Measurements from ENCODE around the gene TBX1.

- TF ChIP-seq CTCF (IDR thresholded peaks at IDR 0.05) = no peak
- TF ChIP-seq POLR2AphosphoS5 (IDR thresholded peaks at IDR 0.05) = no peak
- no peak for TF ChIP-seq POLR2A (IDR thresholded peaks at IDR 0.05)
Observed at GRCh38 chr22:19811211-19811621, 50.6 kb downstream of the TBX1 start.
